ENCODE data around the gene RBMS2. TPM values are rescaled to one million over a fixed set of nuclear protein-coding genes. Genes with fewer than 3 reads are reported as not detected.
"Not testable (repeated sequence)": the region's sequence is repeated elsewhere in the genome, so short reads cannot be mapped to it uniquely, and the experiment has no call there.

The RBMS2 gene
- total RNA-seq, 4 donors from 2014 or later, result 31.6 to 49.4 (median 40.4) TPM

DNA sequence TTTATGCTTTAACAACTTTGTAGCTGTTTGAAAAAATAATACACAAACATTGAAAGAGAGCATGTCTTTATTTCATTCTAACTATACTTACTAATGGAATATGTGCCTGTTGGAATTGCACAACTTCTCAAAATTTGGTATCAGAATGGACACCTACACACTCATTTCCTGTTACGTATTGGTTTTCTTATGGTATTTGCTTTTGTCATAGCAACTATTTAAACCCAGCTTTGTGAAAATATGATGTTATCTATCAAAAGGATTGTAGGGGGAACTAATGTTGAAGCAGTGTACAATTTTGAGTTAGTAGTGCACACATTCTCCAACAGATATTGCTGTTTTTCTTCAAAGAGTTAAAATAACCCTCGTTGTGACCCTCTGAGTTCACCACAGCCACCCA lies 52.6 kb downstream of the RBMS2 start:
- H3K4me1 ChIP-seq, result peaks cover 19 to 26% (median 22%) of the 10 kb centered on the region in 4 donors
- no peaks in the 10 kb centered on the region for H3K9me3 ChIP-seq
- H3K27ac ChIP-seq (replicated peaks in 1 of 4), result no peak overlapping the region
- peaks cover 29 to 78% (median 55%) of the 10 kb centered on the region in 4 donors for H3K36me3 ChIP-seq
- intact Hi-C loops (cut with DNase I), result no loop called here
- no peak overlapping the region for H3K4me3 ChIP-seq
- WGBS, result 64% methylated on average over 2 of the region's 2 CpGs
- TF ChIP-seq EP300 (IDR thresholded peaks at IDR 0.05), result no peak
- TF ChIP-seq POLR2A (IDR thresholded peaks at IDR 0.05; ENCODE audit: low read depth), result no peak
- no peak for TF ChIP-seq POLR2AphosphoS5 (IDR thresholded peaks at IDR 0.05)
- TF ChIP-seq, protein P1, sequence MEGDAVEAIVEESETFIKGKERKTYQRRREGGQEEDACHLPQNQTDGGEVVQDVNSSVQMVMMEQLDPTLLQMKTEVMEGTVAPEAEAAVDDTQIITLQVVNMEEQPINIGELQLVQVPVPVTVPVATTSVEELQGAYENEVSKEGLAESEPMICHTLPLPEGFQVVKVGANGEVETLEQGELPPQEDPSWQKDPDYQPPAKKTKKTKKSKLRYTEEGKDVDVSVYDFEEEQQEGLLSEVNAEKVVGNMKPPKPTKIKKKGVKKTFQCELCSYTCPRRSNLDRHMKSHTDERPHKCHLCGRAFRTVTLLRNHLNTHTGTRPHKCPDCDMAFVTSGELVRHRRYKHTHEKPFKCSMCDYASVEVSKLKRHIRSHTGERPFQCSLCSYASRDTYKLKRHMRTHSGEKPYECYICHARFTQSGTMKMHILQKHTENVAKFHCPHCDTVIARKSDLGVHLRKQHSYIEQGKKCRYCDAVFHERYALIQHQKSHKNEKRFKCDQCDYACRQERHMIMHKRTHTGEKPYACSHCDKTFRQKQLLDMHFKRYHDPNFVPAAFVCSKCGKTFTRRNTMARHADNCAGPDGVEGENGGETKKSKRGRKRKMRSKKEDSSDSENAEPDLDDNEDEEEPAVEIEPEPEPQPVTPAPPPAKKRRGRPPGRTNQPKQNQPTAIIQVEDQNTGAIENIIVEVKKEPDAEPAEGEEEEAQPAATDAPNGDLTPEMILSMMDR (IDR thresholded peaks at IDR 0.05), result no peak
- no peaks in the 10 kb centered on the region for H3K27me3 ChIP-seq
- DNase-seq (ENCODE audit: extremely low spot score), result no peak

DNA sequence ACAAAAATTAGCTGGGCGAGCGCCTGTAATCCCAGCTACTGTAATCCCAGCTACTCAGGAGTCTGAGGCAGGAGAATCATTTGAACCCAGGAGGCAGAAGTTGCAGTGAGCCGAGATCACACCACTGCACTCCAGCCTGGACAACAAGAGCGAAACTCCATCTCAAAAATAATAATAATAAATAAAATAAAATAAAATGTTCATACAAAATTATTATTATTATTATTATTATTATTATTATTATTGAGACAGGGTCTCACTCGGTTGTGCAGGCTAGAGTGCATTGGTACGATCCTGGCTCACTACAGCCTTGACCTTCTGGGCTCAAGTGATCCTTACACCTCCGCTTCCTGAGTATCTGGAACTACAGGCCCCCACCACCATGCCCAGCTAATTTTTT lies 55.6 kb downstream of the RBMS2 start:
- H3K27ac ChIP-seq (replicated peaks in 1 of 4); H3K27me3 ChIP-seq; DNase-seq (ENCODE audit: extremely low spot score); H3K9me3 ChIP-seq; H3K4me3 ChIP-seq; intact Hi-C loops (cut with DNase I): not testable (repeated sequence)
- Histone ChIP-seq H3K36me3 (peaks cover 39 to 77% (median 59%) of the 10 kb centered on the region in 4 donors), H3K4me1 (peaks cover 0 to 11% (median 2%) of the 10 kb centered on the region in 4 donors)
- WGBS, result 96% methylated on average over 7 of the region's 7 CpGs

DNA sequence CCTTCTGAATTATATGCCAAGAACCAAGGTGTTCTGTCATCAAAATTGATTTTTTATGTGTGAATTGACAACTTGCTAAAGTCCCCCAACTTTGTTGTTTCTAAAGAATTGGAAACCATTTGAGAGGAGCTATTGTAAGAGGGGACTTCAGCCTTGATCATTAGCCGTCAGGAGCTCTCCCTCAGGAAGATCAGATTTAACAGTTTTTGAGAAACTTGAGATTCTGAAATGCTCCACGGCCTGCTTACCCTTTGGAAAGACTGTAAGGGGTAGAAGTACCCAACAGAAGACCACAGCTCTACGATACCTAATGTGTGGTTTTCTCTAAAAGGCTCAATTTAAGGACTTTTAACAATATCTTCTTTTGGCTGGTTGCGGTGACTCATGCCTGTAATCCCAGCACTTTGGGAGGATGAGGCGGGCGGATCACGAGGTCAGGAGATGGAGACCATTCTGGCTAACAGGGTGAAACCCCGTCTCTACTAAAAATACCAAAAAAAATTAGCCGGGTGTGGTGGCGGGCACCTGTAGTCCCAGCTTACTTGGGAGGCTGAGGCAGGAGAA lies 57.4 kb downstream of the RBMS2 start:
- Histone ChIP-seq H3K27ac (replicated peaks in 1 of 4) (no peak overlapping the region), H3K36me3 (peaks cover 51 to 86% (median 64%) of the 10 kb centered on the region in 4 donors), H3K4me3 (no peak overlapping the region), H3K9me3 (no peaks in the 10 kb centered on the region), H3K4me1 (no peaks in the 10 kb centered on the region), H3K27me3 (no peaks in the 10 kb centered on the region)
- 93% methylated on average over 10 of the region's 10 CpGs for WGBS
- TF ChIP-seq, protein P1 (IDR thresholded peaks at IDR 0.05), result no peak
- no peak for TF ChIP-seq POLR2A (IDR thresholded peaks at IDR 0.05; ENCODE audit: low read depth)
- TF ChIP-seq EP300 (IDR thresholded peaks at IDR 0.05), result no peak
- no peak for TF ChIP-seq POLR2AphosphoS5 (IDR thresholded peaks at IDR 0.05)
- intact Hi-C loops (cut with DNase I), result no loop called here
- DNase-seq (ENCODE audit: extremely low spot score), result no peak

DNA sequence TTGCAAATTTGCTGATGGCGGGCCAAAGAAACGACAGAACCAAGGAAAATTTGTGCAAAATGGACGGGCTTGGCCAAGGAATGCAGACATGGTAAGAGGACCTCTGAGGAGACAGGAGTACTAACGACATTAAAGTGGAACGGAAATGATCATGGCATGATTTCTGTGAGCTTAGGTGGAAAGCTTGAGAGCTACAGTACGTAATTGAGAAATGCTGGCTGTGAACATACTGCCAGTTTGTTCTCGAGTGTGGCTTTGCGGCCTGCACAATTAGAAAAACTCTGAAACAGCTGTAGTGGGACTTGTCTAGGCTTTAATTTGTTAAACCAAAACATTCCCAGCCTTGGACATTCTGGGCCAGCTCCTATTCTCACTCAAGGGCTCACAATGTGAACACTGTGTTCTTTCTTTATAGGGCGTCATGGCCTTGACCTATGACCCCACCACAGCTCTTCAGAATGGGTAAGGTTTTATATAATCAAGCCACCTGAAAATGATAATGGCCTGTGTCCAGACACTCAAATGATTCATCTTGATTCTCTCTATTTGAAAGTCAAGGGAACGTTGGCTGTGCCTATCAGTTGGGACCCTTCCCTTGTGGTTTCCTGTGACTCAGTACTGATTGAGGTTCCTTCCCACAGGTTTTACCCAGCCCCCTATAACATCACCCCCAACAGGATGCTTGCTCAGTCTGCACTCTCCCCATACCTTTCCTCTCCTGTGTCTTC lies 60.0 kb downstream of the RBMS2 start:
- no peak overlapping the region for H3K4me3 ChIP-seq
- no peak for DNase-seq (ENCODE audit: extremely low spot score)
- no peaks in the 10 kb centered on the region for H3K9me3 ChIP-seq
- no peaks in the 10 kb centered on the region for H3K27me3 ChIP-seq
- intact Hi-C loops (cut with DNase I), result no loop called here
- peak overlapping the region in 1 of 4 donors; percentile 39 for H3K27ac ChIP-seq (replicated peaks in 1 of 4)
- H3K36me3 ChIP-seq, result peaks cover 39 to 81% (median 56%) of the 10 kb centered on the region in 4 donors
- WGBS, result 79% methylated on average over 10 of the region's 10 CpGs
- TF ChIP-seq, protein P1 (IDR thresholded peaks at IDR 0.05), result no peak
- no peak for TF ChIP-seq EP300 (IDR thresholded peaks at IDR 0.05)
- TF ChIP-seq POLR2AphosphoS5 (IDR thresholded peaks at IDR 0.05), result no peak
- no peaks in the 10 kb centered on the region for H3K4me1 ChIP-seq

DNA sequence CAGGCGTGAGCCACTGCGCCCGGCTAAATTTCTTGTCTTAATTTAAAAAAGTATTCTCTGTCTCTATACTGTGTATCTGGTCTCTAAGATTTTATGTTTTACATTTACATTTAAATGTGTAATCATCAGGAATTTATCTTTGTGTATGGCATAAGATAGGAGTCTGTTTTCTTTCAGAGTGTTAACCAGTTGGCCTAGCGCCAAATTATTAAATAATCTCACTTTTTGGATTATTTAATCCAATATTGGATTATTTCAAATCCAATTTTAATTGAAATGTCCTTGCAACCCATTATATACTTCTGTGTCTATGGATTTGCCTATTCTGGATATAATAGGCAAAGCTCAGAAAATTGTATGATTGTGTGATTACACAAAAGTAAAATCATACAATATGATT lies 63.5 kb downstream of the RBMS2 start:
- peaks cover 0 to 6% (median 2%) of the 10 kb centered on the region in 4 donors for H3K4me1 ChIP-seq
- no peak overlapping the region for H3K4me3 ChIP-seq
- no peaks in the 10 kb centered on the region for H3K9me3 ChIP-seq
- no peak for TF ChIP-seq POLR2A (IDR thresholded peaks at IDR 0.05; ENCODE audit: low read depth)
- TF ChIP-seq POLR2AphosphoS5 (IDR thresholded peaks at IDR 0.05), result no peak
- TF ChIP-seq, protein P1 (IDR thresholded peaks at IDR 0.05), result no peak
- TF ChIP-seq EP300 (IDR thresholded peaks at IDR 0.05), result no peak
- no peak overlapping the region for H3K27ac ChIP-seq (replicated peaks in 1 of 4)
- WGBS, result 89% methylated on average over 4 of the region's 4 CpGs
- H3K36me3 ChIP-seq, result peaks cover 53 to 89% (median 79%) of the 10 kb centered on the region in 4 donors
- no peaks in the 10 kb centered on the region for H3K27me3 ChIP-seq
- intact Hi-C loops (cut with DNase I), result no loop called here
- no peak for DNase-seq (ENCODE audit: extremely low spot score)
